ENCODE results near the gene MCU. TPM values are rescaled to one million over a fixed set of nuclear protein-coding genes. Genes with fewer than 3 reads are reported as not detected.
A peak's percentile ranks its signal among the peaks of the same experiment; 100 is the strongest.

Gene MCU
- total RNA-seq, 1 experiment from 2014 or later = 18.7 TPM

DNA sequence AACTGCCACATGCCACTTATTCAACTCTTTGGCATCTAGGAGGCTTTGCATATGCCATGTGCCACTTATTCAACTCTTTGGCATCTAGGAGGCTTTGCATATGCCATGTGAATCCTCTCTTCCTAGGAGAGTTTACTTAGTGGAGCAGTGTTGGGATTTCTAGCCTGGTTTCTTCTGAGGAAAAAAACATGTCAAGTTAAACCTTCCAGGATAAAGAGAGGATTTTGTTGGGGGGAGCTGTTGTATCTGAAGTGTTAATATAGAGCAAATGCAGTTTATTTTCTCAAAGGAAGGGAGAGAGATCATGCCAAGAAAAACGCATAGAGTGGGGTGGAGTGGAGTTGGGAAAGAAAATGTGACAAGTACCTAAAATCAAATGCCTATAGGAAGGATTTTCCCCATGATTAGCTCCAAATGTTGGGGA is 91.5 kb downstream of the MCU start:
- Histone ChIP-seq H3K27ac (ENCODE audit: low read depth, low read length, poor library complexity, severe bottlenecking) (no peak overlapping the region), H3K36me3 (ENCODE audit: insufficient read depth, low read length, poor library complexity, severe bottlenecking) (no peaks in the 10 kb centered on the region), H3K4me1 (ENCODE audit: insufficient read depth, low read length, poor library complexity, severe bottlenecking) (peaks cover 34% of the 10 kb centered on the region), H3K9me3 (ENCODE audit: low read depth, low read length, poor library complexity, severe bottlenecking) (no peaks in the 10 kb centered on the region), H3K4me3 (ENCODE audit: low read depth, low read length, poor library complexity, severe bottlenecking) (no peak overlapping the region), H3K27me3 (replicated peaks; ENCODE audit: insufficient read depth, low read depth, low read length, poor library complexity) (no peaks in the 10 kb centered on the region)
- POLR2A ChIA-PET (ENCODE audit: low non-redundant PET) = no interaction called here
- CTCF ChIA-PET = no interaction called here
- no peak for TF ChIP-seq EZH2 (IDR thresholded peaks at IDR 0.05; ENCODE audit: borderline replicate concordance, low read depth, low read length, poor library complexity, severe bottlenecking)
- TF ChIP-seq, protein P1, sequence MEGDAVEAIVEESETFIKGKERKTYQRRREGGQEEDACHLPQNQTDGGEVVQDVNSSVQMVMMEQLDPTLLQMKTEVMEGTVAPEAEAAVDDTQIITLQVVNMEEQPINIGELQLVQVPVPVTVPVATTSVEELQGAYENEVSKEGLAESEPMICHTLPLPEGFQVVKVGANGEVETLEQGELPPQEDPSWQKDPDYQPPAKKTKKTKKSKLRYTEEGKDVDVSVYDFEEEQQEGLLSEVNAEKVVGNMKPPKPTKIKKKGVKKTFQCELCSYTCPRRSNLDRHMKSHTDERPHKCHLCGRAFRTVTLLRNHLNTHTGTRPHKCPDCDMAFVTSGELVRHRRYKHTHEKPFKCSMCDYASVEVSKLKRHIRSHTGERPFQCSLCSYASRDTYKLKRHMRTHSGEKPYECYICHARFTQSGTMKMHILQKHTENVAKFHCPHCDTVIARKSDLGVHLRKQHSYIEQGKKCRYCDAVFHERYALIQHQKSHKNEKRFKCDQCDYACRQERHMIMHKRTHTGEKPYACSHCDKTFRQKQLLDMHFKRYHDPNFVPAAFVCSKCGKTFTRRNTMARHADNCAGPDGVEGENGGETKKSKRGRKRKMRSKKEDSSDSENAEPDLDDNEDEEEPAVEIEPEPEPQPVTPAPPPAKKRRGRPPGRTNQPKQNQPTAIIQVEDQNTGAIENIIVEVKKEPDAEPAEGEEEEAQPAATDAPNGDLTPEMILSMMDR (conservative IDR thresholded peaks at IDR 0.05; ENCODE audit: low read depth, low read length) = no peak
- DNase-seq (ENCODE audit: low spot score) = no peak
- BruUV-seq (replicated peaks) = no TSS peak
- intact Hi-C loops (cut with micrococcal nuclease; ENCODE audit: unreplicated experiment) = no loop called here

DNA sequence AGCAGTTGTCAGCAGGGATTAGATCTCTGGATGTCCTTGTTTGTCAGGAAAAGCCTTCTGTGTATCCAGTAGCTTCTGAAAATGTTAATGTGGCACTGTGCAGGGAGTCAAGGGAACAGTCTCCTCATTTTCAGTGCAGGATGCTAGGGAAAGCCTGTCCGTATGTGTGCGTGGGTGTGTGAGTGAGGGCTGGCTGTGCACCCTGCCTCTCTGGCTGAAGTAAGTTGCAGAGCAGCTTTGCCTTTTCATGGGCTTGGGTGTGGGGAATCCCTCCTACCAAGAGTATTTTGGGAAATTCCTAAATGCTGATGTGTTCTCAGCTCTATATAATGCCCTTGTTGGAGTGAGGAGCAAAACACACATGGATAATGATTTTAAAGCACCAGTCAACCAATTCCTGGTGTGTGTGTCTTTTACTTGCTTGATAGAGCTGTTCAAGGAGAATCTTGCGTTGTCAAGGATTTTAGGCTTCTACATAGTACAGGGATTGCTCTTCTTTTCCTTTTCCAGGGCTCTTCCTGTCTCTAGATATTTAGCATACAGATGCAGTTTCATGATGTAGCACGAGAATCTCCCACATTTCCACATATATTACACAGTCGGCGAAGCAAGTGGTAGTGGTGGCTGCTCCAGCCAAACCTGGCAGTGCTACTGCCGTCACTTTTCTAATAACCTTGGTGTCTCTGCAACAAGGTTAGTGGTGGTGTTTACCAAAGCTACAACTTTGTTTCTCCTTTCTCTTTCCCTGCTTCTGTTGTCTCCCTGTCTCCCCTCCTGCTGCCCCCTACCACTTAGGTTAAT is 92.8 kb downstream of the MCU start:
- DNase-seq (ENCODE audit: low spot score) = peak; percentile 68
- intact Hi-C loops (cut with micrococcal nuclease; ENCODE audit: unreplicated experiment) = no loop called here
- Histone ChIP-seq H3K27ac (ENCODE audit: low read depth, low read length, poor library complexity, severe bottlenecking) (peak overlapping the region; percentile 44), H3K4me3 (ENCODE audit: low read depth, low read length, poor library complexity, severe bottlenecking) (peak overlapping the region; percentile 26), H3K4me1 (ENCODE audit: insufficient read depth, low read length, poor library complexity, severe bottlenecking) (peaks cover 34% of the 10 kb centered on the region), H3K36me3 (ENCODE audit: insufficient read depth, low read length, poor library complexity, severe bottlenecking) (no peaks in the 10 kb centered on the region), H3K27me3 (replicated peaks; ENCODE audit: insufficient read depth, low read depth, low read length, poor library complexity) (no peaks in the 10 kb centered on the region), H3K9me3 (ENCODE audit: low read depth, low read length, poor library complexity, severe bottlenecking) (no peaks in the 10 kb centered on the region)
- no TSS peak for BruUV-seq (replicated peaks)
- POLR2A ChIA-PET (ENCODE audit: low non-redundant PET) = no interaction called here
- TF ChIP-seq, protein P1 (conservative IDR thresholded peaks at IDR 0.05; ENCODE audit: low read depth, low read length) = no peak
- TF ChIP-seq EZH2 (IDR thresholded peaks at IDR 0.05; ENCODE audit: borderline replicate concordance, low read depth, low read length, poor library complexity, severe bottlenecking) = no peak
- CTCF ChIA-PET = no interaction called here

DNA sequence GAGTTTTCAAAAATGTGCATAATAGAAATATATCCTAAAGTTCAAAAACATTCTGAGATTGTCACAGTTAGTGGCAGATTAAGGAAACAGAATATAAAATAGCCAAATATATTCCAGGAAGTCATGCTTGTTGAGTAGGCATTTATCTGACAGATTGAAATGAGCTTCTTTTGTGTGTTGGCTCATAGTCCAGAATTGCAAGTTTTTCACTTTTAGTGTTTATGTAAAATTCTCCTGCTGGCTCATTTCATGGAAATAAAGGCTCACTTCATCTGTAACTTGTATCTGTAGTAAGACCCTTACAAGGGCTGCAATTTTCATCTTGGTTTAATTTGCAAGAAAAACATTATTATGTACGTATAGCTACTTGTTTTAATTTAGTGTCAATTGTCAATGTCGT is 93.5 kb downstream of the MCU start:
- CTCF ChIA-PET = no interaction called here
- Histone ChIP-seq H3K36me3 (ENCODE audit: insufficient read depth, low read length, poor library complexity, severe bottlenecking) (no peaks in the 10 kb centered on the region), H3K4me3 (ENCODE audit: low read depth, low read length, poor library complexity, severe bottlenecking) (peak overlapping the region; percentile 26), H3K4me1 (ENCODE audit: insufficient read depth, low read length, poor library complexity, severe bottlenecking) (peaks cover 34% of the 10 kb centered on the region), H3K27me3 (replicated peaks; ENCODE audit: insufficient read depth, low read depth, low read length, poor library complexity) (no peaks in the 10 kb centered on the region), H3K27ac (ENCODE audit: low read depth, low read length, poor library complexity, severe bottlenecking) (peak overlapping the region; percentile 44), H3K9me3 (ENCODE audit: low read depth, low read length, poor library complexity, severe bottlenecking) (no peaks in the 10 kb centered on the region)
- POLR2A ChIA-PET (ENCODE audit: low non-redundant PET) = no interaction called here
- BruUV-seq (replicated peaks) = no TSS peak
- DNase-seq (ENCODE audit: low spot score) = peak; percentile 57
- TF ChIP-seq, protein P1 (conservative IDR thresholded peaks at IDR 0.05; ENCODE audit: low read depth, low read length) = no peak
- no peak for TF ChIP-seq EZH2 (IDR thresholded peaks at IDR 0.05; ENCODE audit: borderline replicate concordance, low read depth, low read length, poor library complexity, severe bottlenecking)
- intact Hi-C loops (cut with micrococcal nuclease; ENCODE audit: unreplicated experiment) = no loop called here

All from A673 (cell line).